ENCODE data around the gene CCR5AS.
"Not testable (repeated sequence)": the region's sequence is repeated elsewhere in the genome, so short reads cannot be mapped to it uniquely, and the experiment has no call there.

CCR5AS gene

DNA sequence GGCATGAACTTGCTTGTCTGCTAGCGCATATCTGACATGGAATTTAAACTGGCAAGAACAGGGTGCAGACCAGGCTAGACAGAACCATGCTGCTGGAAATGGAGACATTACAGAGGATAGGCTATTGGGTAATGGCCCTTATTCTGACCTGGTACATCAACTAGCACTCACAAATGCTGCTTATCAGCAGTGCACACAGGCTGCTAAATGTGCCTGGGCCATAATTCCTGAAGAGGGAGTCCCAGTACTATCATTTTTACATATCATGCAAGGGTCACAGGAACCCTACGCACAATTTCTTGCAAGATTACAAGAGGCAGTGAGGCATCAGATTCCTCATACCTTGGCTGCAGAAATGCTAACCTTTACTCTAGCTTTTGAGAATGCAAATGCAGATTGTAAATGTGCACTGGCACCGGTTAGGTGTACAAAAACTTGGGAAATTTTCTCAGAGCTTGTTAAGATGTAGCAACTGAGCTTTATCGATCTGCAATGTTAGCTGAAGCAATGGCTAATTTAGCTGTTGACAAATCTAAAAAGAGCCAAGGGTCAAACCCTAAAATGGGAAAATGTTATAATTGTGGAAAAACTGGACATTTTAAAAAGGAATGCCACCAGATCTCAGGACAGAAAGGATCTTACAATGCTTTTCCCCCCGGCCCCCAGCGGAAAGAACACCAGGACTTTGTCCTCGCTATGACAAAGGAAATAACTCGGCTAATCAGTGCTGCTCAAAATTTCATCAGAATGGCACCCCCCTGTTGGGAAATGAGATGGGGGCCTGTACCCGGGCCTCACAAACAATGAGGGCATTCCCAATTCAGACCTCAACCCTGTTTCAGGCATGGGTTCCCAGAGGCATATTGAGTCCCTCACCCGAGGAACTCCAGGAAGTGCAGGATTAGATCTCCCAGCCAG, 21.3 kb upstream of the CCR5AS start:
- no peak for DNase-seq

DNA sequence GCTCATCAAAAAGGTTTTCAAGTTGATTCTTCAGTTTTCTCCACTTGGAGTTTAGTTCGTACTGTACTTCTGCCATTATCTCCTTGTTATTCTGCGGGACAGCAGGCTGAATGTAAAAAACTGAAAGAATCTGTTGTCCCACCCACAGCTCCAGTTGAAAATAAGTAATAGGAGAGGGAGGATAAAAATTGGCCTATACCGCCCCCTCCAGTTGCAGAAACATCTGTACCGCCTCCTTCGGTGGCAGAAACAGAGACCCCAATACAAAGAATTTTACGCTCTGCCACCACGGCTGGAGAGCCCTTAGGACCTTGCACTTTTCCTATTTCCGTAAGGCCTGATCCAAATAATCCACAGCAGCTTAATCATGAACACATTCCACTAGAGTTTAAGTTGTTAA, 20.5 kb upstream of the CCR5AS start:
- not testable (repeated sequence) for DNase-seq

DNA sequence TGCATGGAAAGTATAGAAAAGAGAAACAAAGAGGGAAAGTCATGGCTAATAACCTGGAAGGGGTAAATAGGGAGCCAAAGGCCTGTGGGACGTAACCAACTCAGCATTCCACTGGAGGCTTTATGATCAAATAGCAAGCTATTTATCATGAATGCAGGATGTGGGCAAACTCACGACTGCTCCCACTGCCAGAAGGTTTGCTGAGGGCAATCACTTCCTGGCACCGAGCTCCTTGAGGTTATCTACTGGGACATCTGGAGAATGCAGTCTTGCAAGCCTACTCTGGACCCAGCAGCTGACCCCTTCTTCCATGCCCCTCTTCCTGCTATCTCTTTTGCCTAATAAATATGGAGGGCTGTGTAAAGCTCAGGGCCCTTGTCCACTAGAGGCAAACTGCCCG, 19.6 kb upstream of the CCR5AS start:
- not testable (repeated sequence) for DNase-seq

DNA sequence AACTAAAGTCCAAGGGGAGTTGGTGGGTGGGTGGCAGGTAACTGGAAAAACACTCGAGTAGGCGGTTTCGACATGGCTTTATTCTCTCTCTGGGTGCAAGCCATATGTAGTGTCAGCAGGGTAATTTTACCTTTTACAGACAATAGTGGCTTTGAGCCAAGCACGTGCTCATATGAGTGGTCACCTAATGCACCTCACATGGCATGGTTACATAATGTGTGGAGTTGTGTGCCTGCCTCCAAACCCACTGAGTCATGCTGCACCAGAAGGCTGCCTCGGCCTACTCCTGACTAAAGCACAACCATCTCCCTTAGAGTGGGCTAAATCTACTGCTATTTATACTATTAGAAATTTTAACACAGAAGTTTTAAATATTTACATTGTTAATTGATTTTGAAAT, 16.7 kb upstream of the CCR5AS start:
- no peak for DNase-seq

DNA sequence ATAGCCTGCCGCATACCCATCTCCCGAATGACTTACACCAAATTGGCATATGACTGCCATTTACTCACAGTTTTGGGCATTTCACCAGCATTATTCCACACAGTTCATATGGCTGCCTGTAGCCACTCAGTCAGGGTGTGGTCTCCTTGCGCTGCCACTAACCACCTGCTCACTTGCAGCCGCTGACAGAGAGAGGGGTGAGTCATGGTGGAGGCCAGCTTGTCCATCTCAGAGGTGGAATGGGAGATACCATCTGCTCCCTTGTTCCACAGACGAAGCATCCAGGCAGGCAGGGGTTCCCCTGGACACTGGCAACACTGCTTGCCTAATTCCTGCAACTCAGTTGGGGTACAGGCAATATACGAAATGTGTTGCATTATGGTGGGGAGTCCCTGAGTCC, 15.8 kb upstream of the CCR5AS start:
- no peak for DNase-seq

DNA sequence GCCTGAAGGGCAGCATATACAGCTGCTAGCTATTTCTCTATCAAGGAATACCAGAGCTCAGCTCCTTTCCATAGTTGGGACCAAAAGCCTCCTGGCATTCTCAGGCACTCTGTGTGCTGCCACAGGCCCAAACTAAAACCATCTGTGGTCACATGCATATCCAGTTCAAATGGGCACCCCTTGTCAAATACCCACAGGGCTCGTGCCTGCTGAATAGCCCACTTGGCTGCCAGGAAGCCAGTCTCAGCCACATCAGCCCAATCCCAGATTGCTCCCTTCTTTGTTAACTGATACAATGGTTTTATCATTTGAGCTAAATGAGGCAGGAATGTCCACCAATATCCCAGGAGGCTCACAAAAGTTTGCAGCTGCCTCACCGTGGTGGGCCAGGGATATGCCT, 14.1 kb upstream of the CCR5AS start:
- no peak for DNase-seq

DNA sequence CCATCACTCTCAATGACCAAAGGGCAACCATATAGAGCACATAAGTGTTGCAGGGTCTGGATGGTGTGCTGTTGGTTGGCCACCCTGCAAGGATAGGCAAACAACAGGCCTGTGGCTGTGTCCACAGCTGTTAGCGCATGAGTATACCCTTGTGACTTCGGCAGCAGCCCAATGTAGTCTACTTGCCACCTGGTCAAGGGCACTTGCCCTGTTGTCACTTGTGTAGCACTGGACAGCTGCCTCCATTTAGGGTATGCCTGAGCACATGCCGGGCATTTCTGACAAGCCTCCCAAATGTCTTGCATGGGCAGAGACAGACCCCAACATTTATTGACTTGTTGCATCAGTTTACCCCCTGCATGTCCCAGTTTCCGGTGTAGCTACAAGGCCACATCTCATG, 12.9 kb upstream of the CCR5AS start:
- DNase-seq, result no peak

DNA sequence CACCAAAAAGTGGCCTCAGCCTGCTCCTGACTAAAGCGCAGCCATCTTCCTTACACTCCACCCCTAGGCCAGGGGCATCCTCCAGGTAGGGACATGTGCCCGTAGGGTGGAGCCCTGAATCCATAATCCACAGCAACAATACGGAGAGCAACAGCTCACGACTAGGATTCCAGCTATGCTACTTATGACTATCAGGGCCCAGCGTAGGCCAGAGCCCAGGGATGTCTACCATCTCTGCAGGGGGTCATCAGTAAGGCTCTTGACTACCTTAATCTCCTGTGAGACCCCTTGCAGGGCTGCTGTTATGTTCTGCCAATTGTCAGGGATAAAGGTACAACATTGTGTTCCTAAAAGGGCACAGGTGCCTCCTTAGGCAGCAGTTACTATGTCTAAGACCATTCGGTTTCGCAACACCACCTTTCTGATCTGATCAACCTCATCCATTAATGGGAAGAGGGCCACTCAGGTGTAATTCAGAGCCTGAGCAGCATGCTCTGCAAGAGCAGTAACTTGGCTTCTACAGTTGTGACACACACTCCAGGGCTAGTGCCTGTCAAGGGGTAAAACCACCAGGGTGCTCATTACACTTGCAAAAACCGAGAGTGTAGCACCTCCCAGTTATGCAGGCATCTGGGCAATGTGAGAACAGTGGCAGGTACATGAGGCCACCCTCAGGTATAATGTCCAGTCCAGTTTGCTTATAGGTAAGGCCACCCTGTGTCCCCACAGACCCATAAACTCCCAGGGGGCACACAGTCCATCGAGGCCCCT, 11.2 kb upstream of the CCR5AS start:
- DNase-seq, result no peak

DNA sequence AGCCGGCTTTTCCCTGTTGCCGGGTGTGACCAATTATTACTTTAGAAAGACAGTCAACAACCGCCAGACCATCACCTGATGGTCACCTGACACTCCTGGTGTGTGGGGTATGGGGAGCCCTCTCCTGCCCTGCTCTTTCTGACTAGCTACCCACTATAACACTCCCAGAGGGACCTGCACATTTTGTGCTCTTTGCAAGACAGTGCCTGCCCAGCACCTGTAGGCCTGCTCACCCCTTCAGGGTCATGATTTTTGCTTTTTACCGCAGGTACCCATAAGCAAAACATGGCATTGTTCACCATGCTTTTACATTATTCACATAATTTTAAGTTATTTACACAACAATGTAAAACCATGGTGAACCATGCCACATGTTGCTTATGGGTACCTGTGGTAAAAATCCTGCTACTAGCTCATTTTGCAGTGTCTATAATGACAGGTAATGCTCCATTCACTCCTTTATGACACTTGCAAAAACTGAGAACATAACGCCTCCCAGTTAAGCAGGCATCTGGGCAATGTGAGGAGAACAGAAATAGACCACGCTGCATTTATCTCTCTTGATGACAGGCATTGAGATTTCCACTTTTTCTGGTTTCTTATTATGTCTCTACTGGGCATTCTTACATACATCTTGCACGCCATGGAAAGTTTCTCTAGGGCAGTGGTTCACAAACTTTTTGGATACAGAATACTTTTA, 10.1 kb upstream of the CCR5AS start:
- DNase-seq, result no peak

DNA sequence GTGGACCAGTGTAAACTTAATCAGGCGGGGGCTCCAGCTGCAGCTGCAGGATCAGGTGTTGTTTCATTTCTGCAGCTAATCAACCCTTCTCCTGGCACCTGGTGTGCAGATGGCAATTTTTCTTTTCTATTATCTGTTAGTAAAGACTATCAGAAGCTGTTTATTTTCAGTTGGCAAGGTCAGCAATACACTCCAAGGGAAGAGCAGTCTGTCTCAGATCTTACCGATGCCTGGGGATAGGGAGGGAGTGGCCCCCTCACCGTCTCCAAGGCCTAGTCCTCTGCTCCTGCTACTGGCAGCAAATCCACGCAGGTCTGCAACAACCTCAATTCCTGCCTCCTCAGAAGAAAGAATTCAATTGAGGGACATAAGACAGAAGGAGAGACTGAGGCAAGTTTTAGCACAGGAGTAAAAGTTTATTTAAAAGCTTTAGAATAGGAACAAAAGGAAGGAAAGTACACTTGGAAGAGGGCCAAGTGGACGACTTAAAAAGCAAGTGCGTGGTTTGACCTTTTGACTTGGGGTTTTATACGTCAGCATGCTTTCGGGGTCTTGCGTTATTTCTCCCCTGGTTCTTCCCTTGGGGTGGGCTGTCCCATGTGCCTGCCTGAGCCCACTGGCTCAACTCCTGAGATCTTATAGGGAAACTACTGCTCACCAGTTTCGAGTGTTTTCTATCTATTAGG, 9.4 kb upstream of the CCR5AS start:
- no peak for DNase-seq

DNA sequence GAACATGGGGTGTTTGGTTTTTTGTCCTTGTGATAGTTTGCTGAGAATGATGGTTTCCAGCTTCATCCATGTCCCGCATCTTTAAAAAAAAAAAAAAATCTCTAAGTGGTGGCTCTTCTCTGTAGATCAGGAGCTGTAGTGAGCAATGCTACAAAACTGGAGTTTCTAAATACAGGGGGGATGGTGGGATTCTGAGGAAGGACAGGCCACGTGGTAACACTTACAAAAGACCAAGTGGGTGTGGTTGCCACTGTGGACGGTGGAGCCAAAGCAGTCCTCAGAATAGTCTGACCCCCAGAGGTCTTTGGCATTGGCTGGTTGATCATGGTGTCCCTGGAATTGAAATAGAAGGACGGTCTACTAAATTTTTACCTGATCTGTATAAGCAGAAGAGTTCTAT, 7.9 kb upstream of the CCR5AS start:
- no peak for DNase-seq

DNA sequence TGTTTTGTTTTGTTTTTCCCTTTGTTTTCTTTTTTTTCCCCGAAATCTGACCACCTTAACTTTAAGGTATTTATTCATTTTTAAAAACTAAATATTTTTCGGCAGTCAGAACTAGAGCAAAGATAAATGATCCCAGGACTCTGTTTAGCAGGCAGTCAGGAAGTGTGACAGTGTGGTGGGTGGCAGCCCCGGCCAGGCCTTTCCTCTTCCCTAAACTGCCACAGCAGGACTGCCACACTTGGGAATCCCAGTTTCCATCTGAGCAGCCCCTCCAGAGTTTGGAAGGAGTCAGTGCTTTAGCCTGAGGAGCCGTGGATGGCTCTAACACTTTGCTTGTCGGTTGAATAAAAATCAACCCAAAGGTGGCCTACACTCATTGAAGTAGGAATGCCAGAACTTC, 7.1 kb upstream of the CCR5AS start:
- no peak for DNase-seq

DNA sequence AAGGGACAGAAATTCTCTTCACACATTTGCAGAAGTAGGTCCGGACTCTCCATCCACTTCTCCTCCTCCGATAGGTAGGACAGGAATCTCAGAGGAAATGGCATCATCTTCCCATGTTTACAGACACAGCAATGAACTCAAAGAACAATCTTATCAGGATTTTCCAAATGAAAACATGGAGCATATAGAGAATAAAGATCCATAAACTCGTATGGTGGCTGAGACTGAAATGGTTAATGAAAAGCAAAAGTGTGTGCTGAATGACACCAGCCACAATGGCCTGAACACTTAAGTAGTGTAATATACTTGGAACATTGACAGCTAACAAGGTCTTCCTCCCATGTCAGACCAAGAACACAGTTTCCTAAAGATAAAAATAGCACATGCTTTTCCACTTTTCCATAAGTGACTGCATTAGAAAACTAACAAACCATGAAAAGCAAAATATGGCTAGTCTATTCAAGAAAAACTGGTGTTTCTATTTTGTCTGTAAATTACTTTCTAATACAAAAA, 6.0 kb upstream of the CCR5AS start:
- no peak for DNase-seq

DNA sequence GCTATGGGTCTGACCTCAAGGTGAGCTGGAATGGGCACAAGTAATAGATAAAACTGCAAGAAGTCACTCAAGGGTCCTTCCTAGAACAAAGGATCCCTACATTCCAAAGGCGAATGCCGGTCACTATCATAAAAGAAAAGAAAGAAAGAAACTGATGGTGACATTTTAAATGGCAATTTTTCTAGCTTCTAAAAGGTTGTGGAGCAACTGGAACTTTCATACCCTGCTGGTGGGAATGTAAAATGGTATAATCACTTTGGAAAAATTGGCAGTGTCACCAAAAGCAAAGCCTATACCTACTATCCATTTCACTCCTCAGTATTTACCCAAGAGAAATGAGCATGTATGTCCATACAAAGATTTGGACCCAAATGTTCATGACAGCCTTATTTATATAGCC, 4.4 kb upstream of the CCR5AS start:
- no peak for DNase-seq

DNA sequence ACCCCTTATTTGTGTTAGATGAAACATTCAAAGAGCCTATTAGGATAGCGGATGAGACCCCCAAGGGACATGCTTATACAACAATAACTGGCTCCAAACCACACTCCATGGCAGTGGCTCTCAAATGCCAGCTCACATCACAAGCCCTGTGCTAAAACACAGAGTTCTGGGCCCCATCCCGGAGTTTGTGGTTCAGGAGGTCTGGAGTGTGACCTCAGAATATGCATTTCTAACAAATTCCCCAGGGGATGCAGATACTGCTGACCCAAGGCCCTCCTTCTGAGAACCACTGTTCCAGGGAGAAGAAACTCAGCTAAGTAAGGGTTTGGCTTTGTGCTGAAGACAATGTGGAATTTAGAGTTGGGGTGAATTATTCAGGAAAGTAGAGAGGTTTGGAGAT, 3.8 kb upstream of the CCR5AS start:
- DNase-seq, result no peak

DNA sequence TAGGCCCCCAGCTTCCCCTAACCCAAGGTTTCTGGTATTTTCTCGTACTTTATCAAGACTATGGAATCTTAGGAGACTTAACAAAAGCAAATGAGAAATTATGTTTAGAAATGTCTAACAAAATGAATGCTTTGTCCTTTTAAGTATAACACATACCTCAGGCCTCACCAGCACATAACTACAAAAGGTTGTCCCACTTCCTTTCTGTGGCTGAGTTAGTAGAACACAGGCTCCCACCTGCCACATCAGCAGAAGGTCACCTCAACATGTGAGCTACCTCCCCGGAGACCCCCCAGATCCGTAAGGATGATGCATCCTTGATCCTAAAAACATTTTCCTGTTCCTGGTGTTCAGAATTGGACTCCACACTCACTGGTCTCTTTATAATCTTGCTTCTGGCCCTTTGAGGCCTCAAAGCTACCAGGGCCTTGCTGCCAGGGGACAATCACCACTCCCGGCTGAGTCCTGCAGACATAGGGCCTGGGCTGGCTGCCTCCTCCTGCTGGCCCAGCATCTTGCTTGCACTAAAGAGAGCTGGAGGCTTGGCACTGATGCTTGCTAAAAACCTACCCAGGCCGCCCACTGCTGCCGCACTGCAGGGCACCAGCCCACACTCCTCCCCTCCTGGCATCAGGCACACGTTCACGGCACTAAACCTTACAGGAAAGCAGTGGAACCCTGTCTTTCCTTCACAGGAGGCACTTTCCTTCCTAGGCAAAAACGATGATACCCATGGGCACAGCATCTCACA, 3.0 kb upstream of the CCR5AS start:
- no peak for DNase-seq

DNA sequence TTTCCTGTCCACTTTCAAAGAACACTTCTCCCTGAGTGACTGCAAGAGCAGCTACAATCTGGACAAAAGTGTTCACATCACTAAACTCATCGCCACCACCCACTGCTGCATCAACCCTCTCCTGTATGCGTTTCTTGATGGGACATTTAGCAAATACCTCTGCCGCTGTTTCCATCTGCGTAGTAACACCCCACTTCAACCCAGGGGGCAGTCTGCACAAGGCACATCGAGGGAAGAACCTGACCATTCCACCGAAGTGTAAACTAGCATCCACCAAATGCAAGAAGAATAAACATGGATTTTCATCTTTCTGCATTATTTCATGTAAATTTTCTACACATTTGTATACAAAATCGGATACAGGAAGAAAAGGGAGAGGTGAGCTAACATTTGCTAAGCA, 2.0 kb upstream of the CCR5AS start:
- no peak for DNase-seq

DNA sequence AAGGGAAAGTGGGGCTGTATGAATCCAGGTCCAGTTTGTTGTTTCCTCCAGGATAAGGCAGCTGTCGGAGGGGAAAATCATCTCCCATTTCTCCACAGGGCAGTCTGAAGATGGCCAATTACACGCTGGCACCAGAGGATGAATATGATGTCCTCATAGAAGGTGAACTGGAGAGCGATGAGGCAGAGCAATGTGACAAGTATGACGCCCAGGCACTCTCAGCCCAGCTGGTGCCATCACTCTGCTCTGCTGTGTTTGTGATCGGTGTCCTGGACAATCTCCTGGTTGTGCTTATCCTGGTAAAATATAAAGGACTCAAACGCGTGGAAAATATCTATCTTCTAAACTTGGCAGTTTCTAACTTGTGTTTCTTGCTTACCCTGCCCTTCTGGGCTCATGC, 1.1 kb upstream of the CCR5AS start:
- no peak for DNase-seq

DNA sequence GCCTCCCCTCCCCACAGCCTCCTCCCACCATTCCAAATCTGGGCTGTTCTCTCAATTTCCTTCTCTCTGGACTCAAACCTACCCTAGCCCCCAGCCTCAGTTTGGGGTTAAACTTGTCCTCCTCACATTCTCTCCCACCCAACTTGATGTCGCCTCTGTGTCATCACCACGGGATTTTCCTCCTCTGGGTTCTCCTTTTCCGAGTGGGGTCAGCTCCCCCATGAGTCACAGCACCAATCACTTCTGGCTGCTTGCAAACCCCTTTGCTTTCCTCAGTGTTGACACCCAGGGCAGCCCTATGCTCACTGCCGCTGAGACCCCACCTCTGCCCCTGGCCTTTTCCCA, 451 bp downstream of the CCR5AS start:
- DNase-seq, result no peak

DNA sequence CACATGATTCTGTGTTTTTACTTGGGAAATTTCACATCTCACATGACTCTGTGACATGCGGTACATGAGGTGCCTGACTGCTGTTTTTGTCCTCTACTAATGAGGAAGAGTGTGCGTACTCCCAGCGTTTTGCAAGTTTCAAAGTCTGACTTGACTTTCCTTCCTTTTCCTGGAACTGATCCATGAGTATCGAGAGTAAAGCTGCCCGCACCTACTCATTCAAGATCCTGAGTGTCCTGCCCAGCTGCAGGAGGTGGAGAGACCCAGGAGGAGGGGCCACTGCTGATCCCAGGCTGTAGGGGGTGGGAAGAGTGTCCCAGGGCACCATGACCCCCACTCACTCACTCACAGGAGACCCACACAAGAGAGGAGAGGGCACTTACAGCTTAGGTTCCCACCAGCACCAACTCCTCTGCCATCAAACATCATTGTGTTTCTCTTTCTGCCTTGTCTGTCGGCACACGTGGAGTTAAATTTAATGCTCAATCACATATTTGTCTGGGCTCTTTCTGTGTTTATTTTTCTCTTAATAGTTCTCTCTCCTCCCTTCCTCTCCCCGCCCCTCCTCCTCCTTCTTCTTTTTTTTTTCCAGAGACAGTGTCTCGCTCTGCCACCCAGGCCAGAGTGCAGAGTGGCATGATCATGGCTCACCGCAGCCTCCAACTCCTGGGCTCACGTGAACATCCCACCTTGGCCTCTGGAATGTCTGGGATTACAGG, 1.4 kb downstream of the CCR5AS start:
- no peak for DNase-seq

DNA sequence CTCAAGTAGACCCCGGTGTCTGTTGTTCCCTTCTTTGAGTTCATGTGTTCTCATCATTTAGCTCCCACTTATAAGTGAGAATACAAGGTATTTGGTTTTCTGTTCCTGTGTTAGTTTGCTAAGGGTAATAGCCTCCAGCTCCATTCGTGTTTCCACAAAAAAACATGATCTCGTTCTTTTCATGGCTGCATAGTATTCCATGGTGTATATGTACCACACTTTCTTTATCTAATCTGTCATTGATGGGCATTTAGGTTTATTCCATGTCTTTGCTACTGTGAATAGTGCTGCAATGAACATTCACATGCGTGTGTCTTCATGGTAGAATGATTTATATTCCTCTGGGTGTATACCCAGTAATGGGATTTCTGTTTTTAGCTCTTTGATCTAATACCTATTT, 4.0 kb downstream of the CCR5AS start:
- not testable (repeated sequence) for DNase-seq

DNA sequence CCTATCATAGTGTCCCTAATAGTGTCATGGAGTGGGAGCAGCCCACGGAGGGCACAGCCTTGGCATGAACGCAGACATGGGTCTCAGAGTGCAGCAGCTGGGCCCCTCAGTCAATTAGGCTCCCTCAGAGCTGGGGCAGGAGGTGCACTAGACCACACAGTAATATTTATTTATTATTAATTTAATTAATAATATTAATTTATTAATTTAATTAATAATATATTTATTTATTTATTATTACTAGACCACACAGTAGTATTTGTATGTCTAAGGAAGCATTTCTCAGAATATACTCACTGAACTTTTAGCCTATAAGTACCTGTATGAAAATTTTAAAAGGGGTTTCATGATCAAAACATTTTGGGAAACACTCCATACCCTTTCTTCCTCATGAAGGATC, 5.3 kb downstream of the CCR5AS start:
- no peak for DNase-seq

Data from activated naive CD4-positive, alpha-beta T cell treated with Interleukin-2 at 50 U/mL for 16 hours (primary cell).